ENCODE measurements around the gene MED8. TPM values are rescaled to one million over a fixed set of nuclear protein-coding genes. Genes with fewer than 3 reads are reported as not detected.

Gene MED8
- total RNA-seq, 1 experiment from 2014 or later: 36.5 TPM

DNA sequence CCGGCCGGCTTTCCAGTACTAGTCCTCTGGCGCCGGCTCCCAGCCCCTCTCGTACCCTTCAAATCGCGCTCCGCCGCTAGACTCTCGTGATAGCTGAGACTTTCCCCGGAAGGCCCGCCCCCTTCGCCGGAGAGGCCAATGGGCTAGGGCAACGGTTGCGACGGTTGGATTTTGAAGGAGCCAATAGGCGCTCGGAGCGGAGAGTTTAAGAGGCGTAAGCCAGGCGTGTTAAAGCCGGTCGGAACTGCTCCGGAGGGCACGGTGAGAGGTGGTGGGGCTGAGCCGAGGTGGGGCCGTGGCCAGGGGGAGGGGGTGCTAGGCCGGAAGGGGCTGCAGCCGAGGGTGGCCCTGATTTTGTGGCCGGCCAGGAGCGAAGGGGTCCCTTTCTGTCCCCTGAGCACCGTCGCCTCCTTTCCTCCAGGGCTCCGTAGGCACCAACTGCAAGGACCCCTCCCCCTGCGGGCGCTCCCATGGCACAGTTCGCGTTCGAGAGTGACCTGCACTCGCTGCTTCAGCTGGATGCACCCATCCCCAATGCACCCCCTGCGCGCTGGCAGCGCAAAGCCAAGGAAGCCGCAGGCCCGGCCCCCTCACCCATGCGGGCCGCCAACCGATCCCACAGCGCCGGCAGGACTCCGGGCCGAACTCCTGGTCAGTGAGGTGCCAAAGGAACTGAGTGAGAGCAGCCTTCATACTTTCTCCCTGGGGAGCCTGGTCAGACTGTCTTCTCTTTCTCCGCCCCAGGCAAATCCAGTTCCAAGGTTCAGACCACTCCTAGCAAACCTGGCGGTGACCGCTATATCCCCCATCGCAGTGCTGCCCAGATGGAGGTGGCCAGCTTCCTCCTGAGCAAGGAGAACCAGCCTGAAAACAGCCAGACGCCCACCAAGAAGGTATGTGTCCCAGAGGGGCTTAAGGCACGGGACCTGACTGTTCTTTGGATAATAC, 30.6 kb downstream of the MED8 start, which contains the start of gene CDC20:
CDC20 (plus strand) TSS at position 236 of the 948 bp plus-strand sequence; CDS start at position 471, 235 bp downstream.
- DNase-seq (ENCODE audit: low spot score): peak; percentile 99

DNA sequence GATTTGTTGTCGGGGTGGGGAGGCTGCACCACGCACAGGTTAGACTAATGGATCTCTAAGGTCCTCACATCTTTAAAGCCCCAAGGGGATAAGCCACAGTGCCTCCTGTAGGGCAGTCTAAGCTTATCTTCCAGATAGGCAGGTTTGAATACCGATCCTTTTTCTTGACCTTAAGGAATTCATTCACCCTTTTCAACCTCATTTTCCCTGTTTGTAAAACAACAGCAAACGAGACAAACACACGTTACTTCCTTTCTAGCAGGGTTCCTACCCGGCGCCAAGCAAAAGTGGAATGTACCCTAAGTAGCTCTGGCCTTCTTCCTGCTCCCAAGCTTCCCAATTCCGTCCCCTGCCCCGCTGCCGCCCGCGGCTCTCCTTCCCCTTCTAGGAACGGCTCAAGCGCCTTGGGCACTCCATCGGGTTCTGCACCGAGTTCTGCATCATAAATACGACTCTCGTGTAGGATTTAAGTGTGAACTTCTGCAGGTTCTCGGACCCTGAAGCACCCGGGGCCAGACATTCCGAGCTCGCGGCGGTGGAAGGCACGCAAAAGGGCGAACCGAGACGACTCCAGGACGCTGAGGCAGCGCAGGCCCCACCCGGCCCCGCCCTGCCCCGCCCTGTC, 31.4 kb downstream of the MED8 start:
- peak; percentile 77 for DNase-seq (ENCODE audit: low spot score)

DNA sequence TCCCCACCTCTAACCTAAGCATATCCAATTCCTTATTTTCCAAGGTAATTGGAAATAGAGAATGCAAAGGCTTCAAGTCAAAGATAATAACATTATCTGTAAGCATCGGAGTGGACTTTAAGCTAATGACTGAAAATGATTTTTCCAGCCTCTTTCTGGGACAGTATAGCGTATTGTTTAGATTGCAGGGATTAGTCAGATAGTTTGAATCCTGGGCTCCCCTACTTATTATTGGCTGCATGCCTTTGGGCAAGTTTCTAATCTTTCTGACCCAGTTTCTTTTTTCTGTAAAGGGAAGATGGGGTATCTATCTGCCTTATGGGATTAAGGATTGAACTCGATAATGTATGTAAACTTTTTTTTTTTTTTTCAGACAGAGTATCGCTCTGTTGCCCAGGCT, 32.3 kb downstream of the MED8 start:
- DNase-seq (ENCODE audit: low spot score): no peak

DNA sequence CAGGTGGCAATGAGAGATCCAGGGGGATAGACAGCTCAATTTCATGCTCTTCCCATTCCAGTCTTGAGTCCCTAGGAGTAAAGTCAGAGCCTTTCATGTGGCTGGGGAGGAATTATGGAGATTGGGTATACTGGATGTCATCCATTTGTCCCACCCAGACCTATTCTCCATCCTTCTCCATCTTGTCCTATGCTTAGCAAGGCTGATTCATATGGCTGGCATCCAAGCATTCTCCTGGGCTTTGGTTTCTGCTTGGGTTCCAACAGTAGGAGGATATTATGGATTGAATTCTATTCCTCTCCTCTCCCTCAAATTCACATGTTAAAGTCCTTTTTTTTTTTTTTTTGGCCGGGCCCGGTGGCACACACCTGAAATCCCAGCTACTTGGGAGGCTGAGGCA, 34.7 kb downstream of the MED8 start:
- DNase-seq (ENCODE audit: low spot score): no peak

DNA sequence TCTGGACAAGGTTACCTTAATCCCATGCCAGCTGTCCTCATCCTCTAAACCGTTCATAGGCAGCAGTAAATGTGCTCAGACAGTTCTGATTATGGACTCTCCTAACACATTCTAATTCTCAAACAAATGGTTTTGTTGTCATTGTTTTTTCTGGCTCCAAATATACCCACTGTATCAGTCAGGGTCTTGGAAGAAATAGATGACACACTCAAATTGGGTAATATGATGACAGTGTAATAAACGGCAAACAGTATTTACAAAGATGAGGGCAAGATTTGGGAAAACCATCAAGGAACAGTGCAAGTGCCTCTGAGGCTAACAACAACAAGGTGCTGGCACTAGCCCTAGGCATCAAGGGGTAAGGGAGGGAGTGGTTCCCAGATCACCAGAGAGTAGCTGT, 35.1 kb downstream of the MED8 start:
- DNase-seq (ENCODE audit: low spot score): no peak

DNA sequence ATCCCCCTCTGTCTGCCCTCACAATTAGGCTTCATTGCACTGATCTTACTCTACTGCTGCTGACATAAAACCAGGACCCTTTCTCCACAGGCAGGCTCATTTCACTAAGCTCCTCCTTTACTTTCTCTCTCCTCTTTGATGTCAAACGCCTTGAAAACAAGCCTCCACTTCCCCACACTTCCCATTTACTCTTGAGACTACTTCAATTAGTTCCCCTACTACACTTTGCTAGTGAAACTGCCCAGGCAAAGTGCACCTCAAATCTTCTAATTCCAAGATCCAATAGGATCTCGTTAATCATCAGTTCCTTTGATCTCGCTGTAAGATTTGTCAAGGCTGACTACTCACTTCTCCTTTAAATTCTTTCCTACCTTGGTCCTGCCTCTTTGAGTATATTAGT, 36.7 kb downstream of the MED8 start:
- DNase-seq (ENCODE audit: low spot score): no peak

DNA sequence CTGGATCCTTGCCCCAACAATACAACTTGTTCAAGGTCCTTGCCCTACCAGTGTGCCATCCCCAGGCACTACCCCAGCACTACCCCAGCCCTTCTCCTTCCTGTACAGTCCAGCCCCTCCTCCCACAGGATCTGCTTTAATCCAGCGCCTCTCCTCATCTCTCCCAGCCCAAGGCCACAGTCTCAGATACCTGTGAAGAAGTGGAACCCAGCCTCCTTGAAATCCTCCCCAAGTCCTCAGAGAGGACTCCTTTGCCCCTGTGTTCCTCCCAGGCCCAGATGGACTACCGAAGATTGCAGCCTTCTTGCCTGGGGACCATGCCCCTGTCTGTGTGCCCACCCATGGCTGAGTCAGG, 37.3 kb downstream of the MED8 start:
- DNase-seq (ENCODE audit: low spot score): no peak

DNA sequence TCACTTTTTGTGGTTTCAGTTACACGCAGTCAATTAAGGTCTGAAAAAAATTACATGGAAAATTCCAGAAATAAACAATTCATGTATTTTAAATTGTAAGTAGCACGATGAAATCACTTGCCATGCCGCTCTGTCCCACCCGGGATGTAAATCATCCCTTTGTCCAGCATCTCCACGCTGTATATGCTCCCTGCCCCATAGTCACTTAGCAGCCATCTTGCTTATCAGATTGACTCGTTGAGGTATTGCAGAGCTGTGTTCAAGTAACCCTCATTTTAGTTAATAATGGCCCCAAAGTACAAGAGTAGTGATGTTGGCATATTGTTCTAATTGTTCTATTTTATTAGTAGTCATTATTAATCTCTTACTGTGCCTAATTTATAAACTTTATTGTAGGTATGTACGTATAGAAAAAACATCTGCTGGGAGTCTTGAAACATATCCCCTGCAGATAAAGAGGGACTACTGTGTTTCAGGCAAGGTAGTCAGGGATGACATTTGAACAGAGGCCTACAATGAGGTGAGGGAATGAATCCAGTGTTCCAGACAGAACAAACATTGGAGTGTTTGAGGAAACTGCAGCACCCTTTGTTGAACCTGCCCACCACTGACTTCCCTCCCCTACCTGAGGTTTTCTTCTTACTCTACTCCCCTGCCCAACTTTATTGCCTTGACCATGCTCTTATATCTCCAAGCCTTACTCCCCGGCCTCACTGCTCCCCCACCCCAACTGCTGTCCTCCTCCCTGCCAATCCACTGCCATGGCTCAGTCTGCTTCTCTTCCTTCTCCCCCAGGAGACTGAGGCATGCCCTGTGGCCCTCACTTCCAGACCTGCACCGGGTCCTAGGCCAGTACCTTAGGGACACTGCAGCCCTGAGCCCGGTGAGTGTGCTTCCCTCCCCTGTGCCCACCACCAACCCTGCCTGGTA, 37.9 kb downstream of the MED8 start:
- no peak for DNase-seq (ENCODE audit: low spot score)

DNA sequence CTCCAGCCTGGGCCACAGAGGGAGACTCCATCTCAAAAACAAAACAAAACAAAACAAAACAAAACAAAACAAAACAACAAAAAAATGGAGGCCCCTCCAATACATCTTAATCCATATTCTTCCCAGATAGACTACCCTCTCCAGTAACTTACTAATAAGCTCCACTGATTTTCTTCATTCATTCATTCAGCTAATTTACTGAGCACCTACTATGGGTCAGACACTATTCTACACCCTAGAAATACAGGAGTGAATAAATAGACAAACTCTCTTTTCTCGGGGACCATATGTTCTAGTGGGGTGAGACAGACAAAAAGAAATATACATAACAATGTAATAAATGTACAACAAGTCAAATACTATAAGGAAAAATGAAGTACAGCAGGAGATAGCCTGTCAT, 38.6 kb downstream of the MED8 start:
- no peak for DNase-seq (ENCODE audit: low spot score)

DNA sequence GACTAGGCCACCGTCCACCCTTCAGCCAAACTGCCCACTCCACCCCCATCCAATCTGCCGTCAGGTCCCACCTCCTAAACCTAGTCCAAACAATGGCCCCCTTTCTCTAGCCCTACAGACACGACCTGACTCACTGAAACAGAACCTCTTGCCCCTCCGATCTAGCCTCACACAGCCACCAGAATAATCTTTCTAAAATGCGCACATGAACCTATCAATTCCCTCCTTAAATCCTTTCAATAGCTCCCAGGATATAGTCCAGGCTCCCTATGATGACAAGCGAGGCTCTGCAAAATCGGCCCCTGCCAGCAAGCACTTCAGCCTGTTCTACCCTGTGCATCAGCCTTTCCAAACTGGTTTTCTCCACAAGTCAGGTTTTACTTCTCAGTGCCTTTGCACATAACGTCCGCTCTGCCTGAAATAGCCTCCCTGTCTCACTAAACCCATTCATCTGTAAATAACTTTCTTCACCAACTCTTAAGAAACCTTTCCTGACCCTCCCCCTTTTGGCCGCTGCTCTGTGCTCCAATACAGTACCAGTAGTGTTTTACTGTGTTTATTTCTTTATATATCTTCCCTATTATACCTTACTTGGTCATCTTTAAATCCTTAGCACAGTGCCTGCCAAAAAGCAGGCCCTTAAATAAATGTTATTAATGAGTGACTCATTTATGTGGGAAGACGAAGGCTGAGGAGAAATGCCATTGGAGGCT, 39.9 kb downstream of the MED8 start:
- no peak for DNase-seq (ENCODE audit: low spot score)

DNA sequence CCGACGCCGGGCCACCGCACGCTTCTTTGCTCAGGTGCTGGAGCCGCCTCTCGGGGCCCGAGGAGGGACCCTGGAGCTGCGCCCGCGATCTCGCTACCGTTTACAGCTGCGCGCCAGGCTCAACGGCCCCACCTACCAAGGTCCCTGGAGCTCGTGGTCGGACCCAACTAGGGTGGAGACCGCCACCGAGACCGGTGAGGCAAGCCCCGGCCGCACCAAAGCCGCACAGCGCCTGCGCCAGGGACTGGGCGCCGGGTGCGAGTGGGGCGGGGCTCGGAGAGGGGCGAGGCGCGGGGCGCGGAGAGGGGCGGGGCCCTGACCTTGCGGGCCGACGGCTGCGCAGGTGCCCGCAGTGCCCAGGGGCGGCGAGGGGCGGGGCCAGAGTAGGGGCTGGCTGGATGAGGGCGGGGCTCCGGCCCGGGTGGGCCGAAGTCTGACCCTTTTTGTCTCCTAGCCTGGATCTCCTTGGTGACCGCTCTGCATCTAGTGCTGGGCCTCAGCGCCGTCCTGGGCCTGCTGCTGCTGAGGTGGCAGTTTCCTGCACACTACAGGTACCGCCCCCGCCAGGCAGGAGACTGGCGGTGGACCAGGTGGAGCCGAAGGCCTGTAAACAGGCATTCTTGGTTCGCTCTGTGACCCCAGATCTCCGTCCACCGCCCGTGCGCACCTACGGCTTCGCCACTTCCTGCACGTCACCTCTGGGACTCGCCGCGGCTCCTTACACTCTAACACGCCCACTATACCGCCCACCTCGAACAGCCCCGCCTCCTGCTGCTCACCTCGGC, 40.6 kb downstream of the MED8 start:
- peak; percentile 95 for DNase-seq (ENCODE audit: low spot score)

DNA sequence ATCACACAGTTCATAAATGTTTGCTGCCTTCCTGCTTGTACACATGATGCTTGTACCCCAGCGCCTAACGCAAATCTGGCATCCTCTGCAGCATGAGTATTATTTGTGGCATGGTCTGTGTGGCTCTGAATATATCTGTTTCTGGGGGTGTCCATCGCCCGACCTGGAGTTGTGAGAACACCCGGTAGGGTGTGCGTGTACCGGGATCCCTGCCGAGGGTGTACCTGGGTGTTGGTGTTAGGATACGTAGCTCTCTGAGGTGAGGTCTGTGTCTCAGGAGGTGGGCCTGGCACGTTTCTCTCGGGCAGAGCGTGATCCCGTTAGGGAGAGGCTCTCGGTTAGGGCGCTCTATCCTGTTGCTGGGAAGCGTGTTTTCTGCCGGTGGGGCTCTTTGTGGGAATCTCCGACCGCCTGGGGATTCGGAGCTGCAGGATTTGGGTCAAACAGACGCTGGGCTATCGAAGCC, 41.2 kb downstream of the MED8 start:
- DNase-seq (ENCODE audit: low spot score): no peak

DNA sequence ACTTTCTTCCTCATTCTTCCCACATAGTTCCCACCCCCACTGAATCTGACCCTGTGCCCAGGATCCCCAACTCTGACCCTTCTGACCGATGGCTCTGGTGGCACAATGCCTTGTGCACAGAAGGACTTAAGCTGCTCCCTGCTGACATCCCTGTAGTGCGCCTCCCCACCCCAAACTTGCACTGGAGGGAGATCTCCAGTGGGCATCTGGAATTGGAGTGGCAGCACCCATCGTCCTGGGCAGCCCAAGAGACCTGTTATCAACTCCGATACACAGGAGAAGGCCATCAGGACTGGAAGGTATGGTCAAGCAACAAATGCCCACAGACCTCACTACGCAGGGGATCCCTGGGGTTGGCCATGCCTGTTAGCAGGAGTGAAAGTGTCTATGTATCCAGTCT, 43.0 kb downstream of the MED8 start:
- DNase-seq (ENCODE audit: low spot score): no peak

DNA sequence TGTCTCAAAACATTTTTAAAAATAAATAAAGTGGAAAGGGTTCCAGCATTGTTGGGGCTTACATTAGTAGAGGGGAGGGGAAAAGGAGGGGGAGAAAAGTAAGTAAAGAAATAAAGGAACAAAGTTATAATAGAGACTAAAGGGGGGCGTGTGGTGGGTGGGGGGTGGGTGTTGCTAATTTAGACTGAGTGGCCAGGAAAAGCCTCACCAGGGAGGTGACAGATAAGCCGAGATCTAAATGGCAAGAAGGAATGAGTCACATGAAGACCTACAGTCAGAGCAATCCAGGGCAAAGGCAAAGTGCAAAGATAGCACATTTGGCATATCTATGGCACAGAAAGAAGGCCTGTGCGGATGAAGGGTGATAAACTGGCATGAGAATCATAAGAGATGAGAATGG, 44.5 kb downstream of the MED8 start:
- DNase-seq (ENCODE audit: low spot score): peak; percentile 45

DNA sequence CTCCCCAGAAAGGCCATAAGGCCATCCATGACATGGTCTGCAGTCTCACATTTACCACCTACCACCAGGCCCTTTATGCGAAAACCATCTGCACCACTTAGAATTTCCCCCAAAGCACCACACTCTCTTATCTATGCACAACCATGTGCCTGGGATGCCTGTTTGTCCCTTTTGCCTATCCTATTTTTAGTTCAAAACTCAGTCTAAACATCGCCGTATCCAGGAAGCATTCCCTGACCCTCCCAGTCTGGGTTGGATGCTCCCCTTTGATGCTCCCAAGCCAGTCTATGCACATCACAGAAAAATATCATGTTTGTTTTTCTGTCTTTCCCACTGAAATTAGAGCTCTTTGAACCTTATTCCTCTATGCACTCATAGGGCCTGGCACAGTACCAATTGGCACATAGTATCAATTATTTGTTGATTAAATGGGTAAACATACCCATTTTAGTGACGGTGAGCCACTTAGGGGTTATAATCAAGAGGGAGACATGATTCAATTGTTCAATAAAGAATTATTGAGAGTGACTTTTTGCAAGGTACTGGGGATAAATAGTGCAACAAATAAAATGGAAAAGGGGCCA, 45.2 kb downstream of the MED8 start:
- no peak for DNase-seq (ENCODE audit: low spot score)

DNA sequence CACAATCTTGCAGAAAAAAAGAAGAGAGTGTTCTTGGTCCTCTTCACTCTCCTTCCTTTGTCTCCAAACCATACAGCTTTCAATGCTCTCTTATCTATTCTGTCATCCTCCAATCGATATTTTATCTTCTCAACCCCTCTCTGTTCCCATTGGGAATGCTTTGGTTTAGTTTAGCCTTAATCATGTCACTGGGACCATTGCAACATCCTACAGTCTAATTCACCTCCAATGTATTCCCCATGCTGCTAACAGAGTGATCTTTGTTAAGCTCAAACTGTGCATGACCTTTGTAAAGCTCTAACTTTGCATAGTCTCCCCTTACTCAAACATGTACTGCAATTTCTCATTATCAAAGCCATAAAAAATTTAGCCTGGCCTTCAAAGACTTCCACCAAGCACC, 49.0 kb downstream of the MED8 start:
- no peak for DNase-seq (ENCODE audit: low spot score)

DNA sequence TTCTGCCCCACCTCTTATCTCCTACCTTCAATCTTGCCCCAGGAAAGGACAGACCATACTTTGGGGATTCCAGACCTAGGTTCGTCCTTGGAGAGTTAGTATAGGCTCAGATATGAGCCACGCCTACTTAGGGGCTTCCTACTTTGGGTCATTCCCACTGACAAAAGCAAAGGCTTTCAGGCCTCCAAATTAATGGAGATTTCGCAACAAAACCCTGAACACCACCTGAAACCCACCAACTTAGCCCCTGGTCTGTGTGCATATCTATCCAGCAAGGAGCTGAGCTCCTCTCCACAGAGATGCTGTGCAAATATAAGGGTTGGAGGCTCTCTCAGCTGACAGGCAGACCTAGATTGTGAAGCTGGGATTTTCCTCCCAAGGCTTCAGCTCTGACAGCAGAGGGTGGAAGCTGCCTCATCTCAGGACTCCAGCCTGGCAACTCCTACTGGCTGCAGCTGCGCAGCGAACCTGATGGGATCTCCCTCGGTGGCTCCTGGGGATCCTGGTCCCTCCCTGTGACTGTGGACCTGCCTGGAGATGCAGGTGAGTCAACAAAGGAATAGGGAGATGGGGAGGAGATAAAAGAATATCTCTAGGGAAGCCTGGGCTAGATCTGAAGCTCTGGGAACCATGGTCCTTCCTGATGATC, 49.9 kb downstream of the MED8 start:
- DNase-seq (ENCODE audit: low spot score): no peak

DNA sequence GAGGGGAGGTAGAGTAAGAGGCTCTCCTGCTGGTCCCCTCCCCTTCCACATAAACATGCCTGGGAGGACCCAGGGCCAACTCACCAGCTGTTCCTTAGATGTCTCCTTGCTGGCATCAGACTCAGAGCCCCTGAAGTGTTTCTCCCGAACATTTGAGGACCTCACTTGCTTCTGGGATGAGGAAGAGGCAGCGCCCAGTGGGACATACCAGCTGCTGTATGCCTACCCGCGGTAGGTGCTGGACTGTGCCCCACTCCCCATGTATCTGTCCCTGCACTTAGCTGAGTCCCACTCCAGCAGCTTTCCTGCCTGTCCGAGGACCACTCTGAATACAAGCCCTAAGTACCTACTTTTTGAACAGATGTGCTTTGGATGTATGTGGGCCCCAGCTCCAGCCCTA, 51.6 kb downstream of the MED8 start:
- DNase-seq (ENCODE audit: low spot score): no peak

DNA sequence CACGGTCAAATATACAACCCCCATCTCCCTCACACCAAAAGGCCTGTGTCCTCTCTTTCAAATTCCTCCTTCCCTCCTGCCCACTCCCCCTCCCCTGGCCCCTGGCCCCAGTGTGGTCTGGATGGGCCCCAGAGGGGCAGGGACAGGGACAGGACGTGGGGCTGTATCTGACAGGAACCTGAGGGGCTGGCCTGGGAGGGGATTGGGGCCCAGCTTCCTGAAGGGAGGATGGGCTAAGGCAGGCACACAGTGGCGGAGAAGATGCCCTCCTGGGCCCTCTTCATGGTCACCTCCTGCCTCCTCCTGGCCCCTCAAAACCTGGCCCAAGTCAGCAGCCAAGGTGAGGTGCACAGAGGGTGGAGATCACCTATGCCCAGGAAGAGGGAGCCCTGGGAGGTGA, 52.0 kb downstream of the MED8 start, which contains the start of gene MPL:
MPL (plus strand) TSS at position 231 of the 400 bp plus-strand sequence; CDS start at position 262, 31 bp downstream.
- no peak for DNase-seq (ENCODE audit: low spot score)

All from HT-29 (cell line).